GM19099 (cell line): ENCODE measurements around the gene ENKUR.

Experiments
- POLR2A ChIP-seq: IDR thresholded peaks from 3 replicates; pipeline ENCODE4 v1.6.1; 2011; ENCODE audit warnings: low read depth; ENCODE audit not compliant: insufficient read length; ENCODE audit errors: extremely low read depth

The ENKUR gene

DNA sequence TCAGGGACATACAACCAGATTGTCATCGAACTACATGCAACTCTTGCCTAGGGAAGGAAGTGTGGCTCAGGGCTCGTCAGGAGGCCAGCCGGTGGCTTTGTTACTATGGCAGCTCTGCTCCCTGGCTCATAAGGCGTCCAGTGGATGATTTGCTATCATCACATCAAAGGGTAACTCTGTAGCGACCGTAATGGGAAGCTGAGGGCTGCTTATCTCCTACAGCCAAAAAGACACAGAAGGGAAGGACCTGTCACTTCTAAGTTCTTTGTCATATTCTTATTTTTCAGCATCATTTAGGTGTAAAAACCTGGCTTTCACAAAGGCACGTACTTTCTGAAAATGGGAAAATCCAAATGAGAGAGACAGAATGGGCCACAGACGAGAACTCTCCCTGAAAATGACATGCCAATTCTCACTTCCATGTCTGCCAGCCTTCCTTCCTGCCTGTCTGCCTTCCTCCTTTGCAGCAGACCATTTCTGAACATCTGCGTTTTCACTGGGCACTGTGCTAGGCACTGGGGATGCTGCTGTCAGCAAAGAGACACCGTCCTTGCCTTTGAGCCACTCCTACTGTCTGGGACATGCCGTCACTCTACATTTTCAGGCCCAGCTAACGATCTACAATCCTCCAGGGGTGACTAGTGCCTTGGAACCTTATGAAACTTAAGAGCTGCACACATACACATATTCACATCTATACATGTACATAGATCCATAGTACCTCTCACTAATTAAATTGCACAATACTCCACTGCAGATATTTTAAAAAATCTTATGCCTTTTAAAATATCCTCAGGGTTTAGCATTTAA is 26.9 kb downstream of the ENKUR start:
- TF ChIP-seq POLR2A: no peak

- TF ChIP-seq POLR2A: no peak
These were observed 31.1 kb downstream of the ENKUR start for GRCh38 chr10:24984906-24985305.

GRCh38 chr10:24983946-24984345 is 32.0 kb downstream of the ENKUR start:
- no peak for TF ChIP-seq POLR2A

GRCh38 chr10:24983130-24983529 is 32.8 kb downstream of the ENKUR start:
- no peak for TF ChIP-seq POLR2A

GRCh38 chr10:24982319-24983112 is 33.4 kb downstream of the ENKUR start:
- TF ChIP-seq POLR2A: no peak

GRCh38 chr10:24981161-24981710 is 34.7 kb downstream of the ENKUR start:
- TF ChIP-seq POLR2A: no peak

GRCh38 chr10:24979685-24980084 is 36.3 kb downstream of the ENKUR start:
- no peak for TF ChIP-seq POLR2A

GRCh38 chr10:24974976-24975375 is 41.0 kb downstream of the ENKUR start:
- no peak for TF ChIP-seq POLR2A

DNA sequence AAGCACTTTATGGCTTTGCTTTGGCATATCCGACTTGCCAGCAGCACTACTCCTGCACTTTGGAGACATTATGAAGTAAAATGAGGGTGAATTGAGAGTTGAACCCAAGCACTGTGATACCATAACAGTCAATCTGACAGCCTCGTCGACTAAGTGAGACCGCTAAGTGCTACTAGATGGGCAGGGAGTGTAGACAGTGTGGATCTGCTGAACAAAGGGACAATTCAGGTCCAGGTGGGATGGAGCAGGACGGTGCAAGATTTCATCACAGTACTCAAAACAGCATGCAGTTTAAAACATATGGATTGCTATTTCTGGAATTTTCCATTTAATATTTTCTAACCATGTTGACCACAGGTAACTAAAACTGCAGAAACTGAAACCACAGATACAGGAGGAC is 42.8 kb downstream of the ENKUR start:
- no peak for TF ChIP-seq POLR2A

GRCh38 chr10:24971374-24971773 is 44.6 kb downstream of the ENKUR start:
- TF ChIP-seq POLR2A: no peak

GRCh38 chr10:24969841-24970281 is 46.1 kb downstream of the ENKUR start:
- no peak for TF ChIP-seq POLR2A

DNA sequence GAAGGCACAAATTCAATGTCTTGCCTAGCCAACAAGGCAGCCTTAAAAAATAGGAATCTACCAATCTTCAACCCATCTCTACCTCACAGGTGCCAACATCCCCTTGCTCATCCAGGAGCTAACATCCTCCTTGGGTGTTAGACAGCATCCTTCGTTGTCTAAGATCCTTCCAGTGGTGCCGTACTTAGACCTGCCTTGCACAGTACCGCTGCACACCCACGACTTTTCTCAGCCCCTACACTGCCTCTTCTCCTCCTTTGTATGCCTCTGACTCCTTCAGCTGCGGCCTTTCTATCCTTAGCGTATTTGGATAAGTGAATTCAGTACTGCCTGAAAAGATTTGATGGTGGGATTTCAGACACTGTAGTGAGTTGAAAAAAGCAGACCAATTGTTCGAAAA is 47.6 kb downstream of the ENKUR start:
- TF ChIP-seq POLR2A: no peak

GRCh38 chr10:24966962-24967481 is 48.9 kb downstream of the ENKUR start:
- TF ChIP-seq POLR2A: no peak

DNA sequence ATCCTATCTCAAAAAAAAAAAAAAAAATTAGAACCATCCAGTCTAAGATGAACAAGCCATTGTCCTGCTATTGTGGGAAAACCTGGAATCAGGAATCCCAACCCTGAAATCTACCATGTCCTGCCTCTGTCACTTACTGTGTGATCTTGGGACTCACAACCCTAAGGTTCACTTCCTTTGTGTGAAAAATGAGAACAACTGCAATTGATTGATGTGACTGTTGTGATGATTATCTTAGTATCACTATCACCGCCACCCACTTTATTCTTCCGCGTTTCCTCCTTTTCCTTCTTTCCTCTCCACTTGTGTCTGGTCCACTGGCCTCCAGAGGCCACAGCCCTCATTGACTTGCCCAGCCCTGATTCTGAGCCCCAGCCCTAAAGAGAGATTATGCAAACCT is 50.9 kb downstream of the ENKUR start:
- TF ChIP-seq POLR2A: no peak

DNA sequence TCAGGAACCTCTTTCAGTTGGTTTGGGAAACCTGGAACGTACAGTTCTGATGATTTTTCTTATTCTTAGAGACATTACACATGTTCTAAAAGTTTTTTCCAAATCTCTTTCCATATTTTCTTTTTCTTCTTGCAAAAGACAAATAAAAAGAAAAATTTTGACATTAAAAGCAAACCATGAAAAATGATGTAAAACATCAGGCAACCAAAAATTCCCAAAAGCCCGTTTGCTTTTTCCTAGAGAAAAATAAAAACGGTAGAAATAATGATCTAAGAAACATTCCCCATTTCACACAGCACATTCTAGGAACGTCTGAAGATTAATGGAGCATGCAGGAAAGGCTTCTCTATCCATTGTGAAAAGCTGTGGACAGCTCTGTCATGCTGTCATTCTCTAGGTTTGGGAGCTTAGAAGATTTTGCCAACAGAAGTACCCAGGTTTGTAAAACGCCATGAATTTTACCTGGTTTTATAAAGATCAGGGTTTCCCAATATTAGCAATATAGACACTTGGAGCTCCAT is 52.4 kb downstream of the ENKUR start:
- no peak for TF ChIP-seq POLR2A
